ENCODE measurements around the gene PHTF2. TPM values are rescaled to one million over a fixed set of nuclear protein-coding genes. Genes with fewer than 3 reads are reported as not detected.
A peak's percentile ranks its signal among the peaks of the same experiment; 100 is the strongest.

PHTF2 gene
- polyA plus RNA-seq, 3 donors = 10.1 to 34.3 (median 10.3) TPM

GRCh38 chr7:77950548-77950947, 152.0 kb downstream of the PHTF2 start:
- peaks cover 9 to 27% of the 10 kb centered on the region in 2 donors for H3K36me3 ChIP-seq (replicated peaks in 1 of 2; ENCODE audit: control insufficient read depth in 1 of 2, insufficient read depth in 2 of 2, low read length in 2 of 2)
- Mint-ChIP-seq H3K4me3 (no peak overlapping the region), H3K9me3 (no peaks in the 10 kb centered on the region), H3K27me3 (ENCODE audit: low read depth in 3 of 3) (no peaks in the 10 kb centered on the region), H3K36me3 (peaks cover 0 to 9% of the 10 kb centered on the region in 2 donors), H3K4me1 (no peaks in the 10 kb centered on the region), H3K27ac (peak overlapping the region in 1 of 7 donors; percentile 40)
- H3K9ac ChIP-seq (ENCODE audit: insufficient read depth, low read length, poor library complexity, severe bottlenecking) = no peak overlapping the region
- intact Hi-C loops (cut with micrococcal nuclease) = no loop called here
- H4K20me1 ChIP-seq (ENCODE audit: insufficient read depth, low read length) = no peaks in the 10 kb centered on the region
- 50% methylated on average over 2 of the region's 5 CpGs for WGBS (ENCODE audit: insufficient coverage)
- H2AFZ ChIP-seq (ENCODE audit: insufficient read depth, low read depth, low read length, poor library complexity, severe bottlenecking) = no peak overlapping the region
- H3K27ac ChIP-seq (ENCODE audit: low read depth in 1 of 2, low read length in 2 of 2) = no peak overlapping the region
- no peaks in the 10 kb centered on the region for H3K27me3 ChIP-seq (ENCODE audit: control insufficient read depth in 2 of 2, insufficient read depth in 2 of 2, low read length in 2 of 2)
- no peaks in the 10 kb centered on the region for H3K9me3 ChIP-seq (replicated peaks in 1 of 2; ENCODE audit: control insufficient read depth in 1 of 2, insufficient read depth in 1 of 2, low read length in 2 of 2)
- H3K4me3 ChIP-seq (replicated peaks in 1 of 3; ENCODE audit: low read depth in 2 of 3, low read length in 3 of 3) = no peak overlapping the region
- no peaks in the 10 kb centered on the region for H3K4me1 ChIP-seq (ENCODE audit: control insufficient read depth in 1 of 2, insufficient read depth in 2 of 2, low read length in 2 of 2)
- TF ChIP-seq, protein P1, sequence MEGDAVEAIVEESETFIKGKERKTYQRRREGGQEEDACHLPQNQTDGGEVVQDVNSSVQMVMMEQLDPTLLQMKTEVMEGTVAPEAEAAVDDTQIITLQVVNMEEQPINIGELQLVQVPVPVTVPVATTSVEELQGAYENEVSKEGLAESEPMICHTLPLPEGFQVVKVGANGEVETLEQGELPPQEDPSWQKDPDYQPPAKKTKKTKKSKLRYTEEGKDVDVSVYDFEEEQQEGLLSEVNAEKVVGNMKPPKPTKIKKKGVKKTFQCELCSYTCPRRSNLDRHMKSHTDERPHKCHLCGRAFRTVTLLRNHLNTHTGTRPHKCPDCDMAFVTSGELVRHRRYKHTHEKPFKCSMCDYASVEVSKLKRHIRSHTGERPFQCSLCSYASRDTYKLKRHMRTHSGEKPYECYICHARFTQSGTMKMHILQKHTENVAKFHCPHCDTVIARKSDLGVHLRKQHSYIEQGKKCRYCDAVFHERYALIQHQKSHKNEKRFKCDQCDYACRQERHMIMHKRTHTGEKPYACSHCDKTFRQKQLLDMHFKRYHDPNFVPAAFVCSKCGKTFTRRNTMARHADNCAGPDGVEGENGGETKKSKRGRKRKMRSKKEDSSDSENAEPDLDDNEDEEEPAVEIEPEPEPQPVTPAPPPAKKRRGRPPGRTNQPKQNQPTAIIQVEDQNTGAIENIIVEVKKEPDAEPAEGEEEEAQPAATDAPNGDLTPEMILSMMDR (IDR thresholded peaks at IDR 0.05) = no peak
- no peak overlapping the region for H3K4me2 ChIP-seq (replicated peaks; ENCODE audit: extremely low read depth, low read length, poor library complexity, severe bottlenecking)
- H3K79me2 ChIP-seq (ENCODE audit: insufficient read depth, low read length) = no peaks in the 10 kb centered on the region
- DNase-seq = no peak

GRCh38 chr7:77954773-77955555, 156.4 kb downstream of the PHTF2 start:
- H4K20me1 ChIP-seq (ENCODE audit: insufficient read depth, low read length) = no peaks in the 10 kb centered on the region
- DNase-seq = no peak
- 100% methylated on average over 1 of the region's 3 CpGs for WGBS (ENCODE audit: insufficient coverage)
- H3K4me3 ChIP-seq (replicated peaks in 1 of 3; ENCODE audit: low read depth in 2 of 3, low read length in 3 of 3) = no peak overlapping the region
- intact Hi-C loops (cut with micrococcal nuclease) = no loop called here
- no peak overlapping the region for H3K27ac ChIP-seq (ENCODE audit: low read depth in 1 of 2, low read length in 2 of 2)
- Mint-ChIP-seq H3K9me3 (no peaks in the 10 kb centered on the region), H3K4me1 (no peaks in the 10 kb centered on the region), H3K27ac (no peak overlapping the region), H3K36me3 (peaks cover 14 to 21% of the 10 kb centered on the region in 2 donors), H3K27me3 (ENCODE audit: low read depth in 3 of 3) (peaks cover 0 to 3% (median 0%) of the 10 kb centered on the region in 3 donors), H3K4me3 (no peak overlapping the region)
- H3K79me2 ChIP-seq (ENCODE audit: insufficient read depth, low read length) = no peaks in the 10 kb centered on the region
- H2AFZ ChIP-seq (ENCODE audit: insufficient read depth, low read depth, low read length, poor library complexity, severe bottlenecking) = no peak overlapping the region
- TF ChIP-seq, protein P1 (IDR thresholded peaks at IDR 0.05) = no peak
- no peak overlapping the region for H3K9ac ChIP-seq (ENCODE audit: insufficient read depth, low read length, poor library complexity, severe bottlenecking)
- no peak overlapping the region for H3K4me2 ChIP-seq (replicated peaks; ENCODE audit: extremely low read depth, low read length, poor library complexity, severe bottlenecking)
- H3K27me3 ChIP-seq (ENCODE audit: control insufficient read depth in 2 of 2, insufficient read depth in 2 of 2, low read length in 2 of 2) = no peaks in the 10 kb centered on the region
- no peaks in the 10 kb centered on the region for H3K4me1 ChIP-seq (ENCODE audit: control insufficient read depth in 1 of 2, insufficient read depth in 2 of 2, low read length in 2 of 2)
- H3K9me3 ChIP-seq (replicated peaks in 1 of 2; ENCODE audit: control insufficient read depth in 1 of 2, insufficient read depth in 1 of 2, low read length in 2 of 2) = no peaks in the 10 kb centered on the region
- H3K36me3 ChIP-seq (replicated peaks in 1 of 2; ENCODE audit: control insufficient read depth in 1 of 2, insufficient read depth in 2 of 2, low read length in 2 of 2) = peaks cover 13 to 32% of the 10 kb centered on the region in 2 donors

All from CD14-positive monocyte (primary cell).